GM06990 (cell line): ENCODE measurements around the gene CORO2A.

Experiments
- DNase-seq: peaks from one replicate; pipeline ENCODE4 v3.0.0-alpha.2; 2011; ENCODE audit not compliant: insufficient read length; ENCODE audit errors: extremely low read depth
- H3K27me3 ChIP-seq: replicated peaks from 2 replicates; pipeline ENCODE4 v1.6.0; 2011; ENCODE audit warnings: low read length; ENCODE audit not compliant: control insufficient read depth, insufficient read depth
- H3K36me3 ChIP-seq: 2 replicates; pipeline ENCODE4 v1.5.1; 2011; ENCODE audit warnings: low read length; ENCODE audit not compliant: control insufficient read depth, insufficient read depth
- H3K4me3 ChIP-seq: replicated peaks from 2 replicates; pipeline ENCODE4 v1.5.1; 2011; ENCODE audit warnings: low read depth, mild to moderate bottlenecking, control low read depth, low read length
- CTCF ChIP-seq: IDR thresholded peaks from 2 replicates; pipeline ENCODE4 v1.5.1; 2011; ENCODE audit warnings: low read length, control low read depth, mild to moderate bottlenecking, inconsistent platforms; ENCODE audit not compliant: insufficient read depth, poor library complexity, severe bottlenecking

Gene CORO2A

GRCh38 chr9:98225015-98225442 lies 32.6 kb upstream of the CORO2A start:
- H3K36me3 ChIP-seq = no peaks in the 10 kb centered on the region
- no peaks in the 10 kb centered on the region for H3K27me3 ChIP-seq
- no peak for DNase-seq
- TF ChIP-seq CTCF = no peak
- H3K4me3 ChIP-seq = no peak overlapping the region

GRCh38 chr9:98222885-98223691 lies 30.7 kb upstream of the CORO2A start:
- TF ChIP-seq CTCF = no peak
- DNase-seq = no peak
- H3K4me3 ChIP-seq = no peak overlapping the region
- no peaks in the 10 kb centered on the region for H3K27me3 ChIP-seq
- no peaks in the 10 kb centered on the region for H3K36me3 ChIP-seq

GRCh38 chr9:98220911-98221310 lies 28.5 kb upstream of the CORO2A start:
- no peaks in the 10 kb centered on the region for H3K27me3 ChIP-seq
- DNase-seq = no peak
- H3K36me3 ChIP-seq = no peaks in the 10 kb centered on the region
- no peak overlapping the region for H3K4me3 ChIP-seq
- no peak for TF ChIP-seq CTCF

- no peak overlapping the region for H3K4me3 ChIP-seq
- no peak for TF ChIP-seq CTCF
- no peaks in the 10 kb centered on the region for H3K36me3 ChIP-seq
- no peak for DNase-seq
- H3K27me3 ChIP-seq = no peaks in the 10 kb centered on the region
Measured at GRCh38 chr9:98219794-98220370, 27.4 kb upstream of the CORO2A start.

GRCh38 chr9:98219364-98219716 lies 26.9 kb upstream of the CORO2A start:
- Histone ChIP-seq H3K27me3 (no peaks in the 10 kb centered on the region), H3K4me3 (no peak overlapping the region), H3K36me3 (no peaks in the 10 kb centered on the region)
- TF ChIP-seq CTCF = no peak
- DNase-seq = no peak
